NCI-H524 treated with DMSO at 0.1 percent for 48 hours (cell line): ENCODE results near the gene LOXL1.
A peak's percentile ranks its signal among the peaks of the same experiment; 100 is the strongest.
"Not testable (repeated sequence)": the region's sequence is repeated elsewhere in the genome, so short reads cannot be mapped to it uniquely, and the experiment has no call there.

Experiments used
- DNase-seq: peaks from one replicate; lab custom pipeline; 2025; lab: John Stamatoyannopoulos, UW

The LOXL1 gene

DNA sequence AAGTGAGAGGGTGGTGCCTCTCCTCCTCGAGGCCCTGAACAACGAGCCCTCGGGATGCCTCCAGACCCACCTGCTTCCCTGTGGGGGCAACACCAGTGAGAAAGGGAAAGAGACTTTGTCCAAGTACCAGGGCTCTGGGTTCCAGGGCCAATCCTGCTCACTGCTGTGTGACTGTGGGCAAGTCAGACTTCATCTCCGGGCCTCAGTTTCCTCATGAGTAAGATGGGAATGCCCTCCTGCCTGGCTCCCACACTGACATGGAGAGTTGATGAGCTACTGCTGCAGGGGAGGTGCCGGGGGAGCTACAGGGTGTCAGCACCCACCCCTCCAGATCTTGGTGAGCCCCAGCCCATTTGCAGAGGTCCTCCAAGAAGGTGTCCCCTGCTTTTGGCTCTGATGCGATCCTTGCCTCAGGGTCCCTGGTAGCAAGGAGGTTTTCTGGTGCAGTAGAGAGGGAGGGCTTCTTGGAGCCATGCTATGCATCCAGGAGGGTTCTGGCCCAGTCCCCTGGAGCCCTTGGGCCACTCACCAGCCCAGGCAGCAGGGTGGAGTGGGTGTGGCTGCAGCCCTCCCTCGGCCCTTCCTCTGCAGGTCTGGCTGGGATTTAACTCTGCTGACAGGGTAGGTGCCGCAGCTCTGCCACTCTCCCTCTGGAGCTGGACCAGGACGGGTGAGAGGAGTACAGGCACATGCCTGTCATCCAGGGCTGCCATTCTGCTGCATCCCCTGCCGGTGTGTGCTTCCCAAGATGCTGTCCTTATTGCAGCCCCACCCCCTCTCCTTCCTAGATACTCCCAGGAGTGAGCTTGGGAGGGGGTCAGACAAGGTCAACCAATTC lies 26.9 kb downstream of the LOXL1 start:
- DNase-seq, result no peak

DNA sequence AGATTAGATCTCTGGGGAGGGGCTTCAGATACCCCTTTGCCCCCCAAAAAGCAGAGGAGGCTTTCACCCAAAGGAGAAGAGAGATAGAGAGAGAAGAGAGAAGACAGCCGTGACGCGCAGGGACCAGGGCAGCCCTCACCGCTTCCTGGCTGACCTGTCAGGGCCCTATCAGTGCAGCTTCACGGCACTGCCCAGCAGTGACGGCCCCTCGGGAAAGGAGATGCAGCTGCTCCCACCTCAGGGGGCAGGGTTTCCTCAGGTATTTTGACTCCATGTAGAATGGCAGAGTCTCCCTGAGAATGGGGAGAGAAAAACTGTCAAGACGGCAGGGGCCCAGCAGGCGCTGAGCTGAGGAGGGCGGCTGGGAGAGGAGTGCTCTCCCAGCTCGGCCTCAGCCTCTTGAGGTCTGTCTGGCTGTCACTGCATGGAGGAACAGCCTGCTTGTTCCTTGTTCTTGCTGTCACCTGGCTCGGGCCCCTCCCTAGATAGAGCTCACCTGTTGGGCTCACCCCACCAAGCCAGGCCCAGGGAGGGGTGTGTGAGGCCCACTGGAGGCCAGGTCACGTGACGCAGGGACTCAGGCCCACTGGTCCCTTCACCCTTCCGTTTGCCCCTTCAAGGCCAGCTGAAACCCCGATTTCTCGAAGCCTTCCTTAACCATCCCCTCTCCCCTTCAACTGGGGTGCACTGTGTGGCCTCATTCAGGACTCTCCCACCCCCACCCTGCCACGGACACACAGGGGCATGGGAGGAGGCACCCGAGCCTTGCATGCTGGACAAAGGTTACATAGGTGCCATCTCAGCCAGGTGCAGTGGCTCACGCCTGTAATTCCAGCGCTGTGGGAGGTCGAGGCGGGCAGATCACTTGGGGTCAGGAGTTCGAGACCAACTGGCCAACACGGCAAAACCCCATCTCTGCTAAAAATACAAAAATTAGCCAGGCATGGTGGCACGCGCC lies 28.2 kb downstream of the LOXL1 start:
- DNase-seq, result no peak

DNA sequence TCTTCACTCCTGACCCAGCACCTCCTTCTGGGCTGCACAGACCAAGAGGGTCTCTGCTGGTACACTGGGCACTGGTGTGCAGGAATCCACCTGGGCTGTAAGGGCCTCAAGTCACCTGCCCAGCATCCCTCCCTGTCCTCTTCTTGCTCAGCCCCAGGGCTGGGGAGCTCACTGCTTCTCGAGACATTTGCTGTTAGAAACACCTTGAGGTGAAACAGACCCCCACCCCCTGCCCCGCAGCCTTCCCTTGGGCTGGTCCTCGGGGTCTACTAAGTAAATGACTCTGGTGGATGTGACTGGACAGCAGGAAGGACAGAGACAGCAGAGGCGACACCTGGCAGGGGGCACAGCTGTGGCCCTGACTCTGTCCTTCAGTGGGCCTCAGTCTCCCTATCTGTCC lies 29.1 kb downstream of the LOXL1 start:
- no peak for DNase-seq

DNA sequence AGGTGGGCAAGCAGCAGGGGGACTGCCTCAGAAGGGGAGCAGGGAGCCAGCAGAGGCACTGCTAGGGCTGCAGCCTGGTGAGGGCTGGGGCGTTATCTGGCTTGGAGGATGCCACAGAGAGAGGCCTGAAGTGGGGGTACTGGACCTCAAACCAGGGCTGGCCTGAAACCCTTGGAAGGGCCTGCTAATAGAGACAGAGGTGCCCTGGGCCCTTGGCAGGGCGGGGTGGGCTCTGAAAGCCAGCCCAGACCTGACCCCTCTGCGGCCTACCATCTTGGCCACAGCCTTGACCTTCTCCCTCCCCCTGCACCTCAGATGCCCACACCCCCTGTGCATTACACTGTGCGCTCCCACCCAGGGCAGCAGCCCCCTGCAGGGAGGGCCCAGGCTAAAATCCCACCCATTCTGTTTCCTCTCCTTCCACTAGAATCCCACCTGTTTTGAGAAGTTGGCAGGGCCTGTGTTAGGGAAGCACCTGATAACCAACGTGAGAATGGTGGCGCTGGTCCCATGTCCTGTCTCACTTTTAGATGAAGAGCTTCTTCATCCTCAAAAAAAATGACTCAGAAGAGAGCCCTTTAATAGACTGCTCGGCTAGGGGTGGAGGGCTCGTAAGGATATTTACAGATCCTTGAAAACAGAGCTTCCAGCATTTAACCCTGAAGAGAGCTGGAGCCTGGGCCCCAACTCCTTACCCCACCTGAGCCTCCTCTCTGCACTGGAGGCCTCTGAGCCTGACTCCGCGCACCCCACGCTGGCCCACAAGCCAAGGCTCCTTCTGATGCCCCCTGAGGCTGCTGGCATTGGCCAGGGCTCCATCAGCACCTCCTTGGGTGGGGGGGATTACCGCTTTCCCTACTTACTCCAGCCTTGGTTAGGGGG lies 29.8 kb downstream of the LOXL1 start:
- DNase-seq, result no peak

DNA sequence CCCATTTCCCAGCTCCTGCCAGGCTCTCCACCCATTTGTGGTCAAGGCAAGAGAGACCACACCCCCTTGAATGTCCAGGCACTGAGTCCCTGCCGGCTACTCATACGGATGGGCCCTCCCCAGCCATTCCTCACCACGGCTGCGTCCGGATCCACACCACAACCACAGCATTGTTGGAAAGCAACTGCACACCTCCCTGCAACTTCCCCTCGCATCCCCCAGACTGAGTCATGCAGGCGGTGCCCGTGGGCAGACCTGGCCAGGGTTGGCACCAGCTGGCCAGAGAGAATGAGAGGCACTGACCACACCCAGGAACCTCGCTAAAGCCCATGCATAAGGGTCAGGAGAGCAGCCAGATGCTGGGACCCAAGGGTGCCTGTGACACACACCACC lies 30.5 kb downstream of the LOXL1 start:
- no peak for DNase-seq

DNA sequence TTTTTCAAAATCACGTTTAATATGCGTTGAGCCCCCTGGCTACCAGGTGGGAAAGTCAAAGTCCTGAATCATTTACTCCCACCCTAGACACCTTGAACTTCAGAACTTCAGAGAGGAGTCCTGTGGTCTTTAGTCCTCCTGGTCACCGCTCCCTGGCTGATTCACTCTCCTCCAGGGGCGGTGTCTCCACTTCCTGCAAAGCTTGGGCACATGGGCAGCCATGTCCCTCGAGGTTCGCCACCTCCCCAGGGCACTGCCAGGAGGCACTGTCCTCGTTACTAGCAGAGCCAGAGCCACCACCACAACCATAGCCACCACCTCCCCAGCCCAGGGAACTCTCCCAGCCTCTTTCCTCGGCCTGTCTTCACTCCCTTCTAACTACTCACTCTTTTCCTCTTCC lies 31.0 kb downstream of the LOXL1 start:
- DNase-seq, result no peak

DNA sequence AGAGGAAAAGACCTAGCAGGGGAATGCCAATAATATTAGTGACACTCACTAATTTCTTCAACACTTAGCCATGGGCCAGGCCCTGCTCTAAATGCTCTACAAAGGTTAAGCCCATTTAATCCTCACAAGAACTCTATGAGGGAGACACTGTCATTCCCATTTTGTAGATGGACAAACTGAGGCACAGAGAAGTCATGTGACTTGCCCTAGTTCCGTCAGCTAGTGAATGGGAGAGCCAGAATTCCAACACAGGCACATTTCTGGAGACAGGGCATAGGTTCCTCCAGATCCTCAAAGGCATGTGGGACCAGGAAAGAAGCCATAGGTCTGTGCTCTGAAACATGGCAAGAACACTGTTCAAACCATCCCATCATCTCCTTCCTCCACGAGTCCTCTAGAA lies 31.5 kb downstream of the LOXL1 start:
- no peak for DNase-seq

DNA sequence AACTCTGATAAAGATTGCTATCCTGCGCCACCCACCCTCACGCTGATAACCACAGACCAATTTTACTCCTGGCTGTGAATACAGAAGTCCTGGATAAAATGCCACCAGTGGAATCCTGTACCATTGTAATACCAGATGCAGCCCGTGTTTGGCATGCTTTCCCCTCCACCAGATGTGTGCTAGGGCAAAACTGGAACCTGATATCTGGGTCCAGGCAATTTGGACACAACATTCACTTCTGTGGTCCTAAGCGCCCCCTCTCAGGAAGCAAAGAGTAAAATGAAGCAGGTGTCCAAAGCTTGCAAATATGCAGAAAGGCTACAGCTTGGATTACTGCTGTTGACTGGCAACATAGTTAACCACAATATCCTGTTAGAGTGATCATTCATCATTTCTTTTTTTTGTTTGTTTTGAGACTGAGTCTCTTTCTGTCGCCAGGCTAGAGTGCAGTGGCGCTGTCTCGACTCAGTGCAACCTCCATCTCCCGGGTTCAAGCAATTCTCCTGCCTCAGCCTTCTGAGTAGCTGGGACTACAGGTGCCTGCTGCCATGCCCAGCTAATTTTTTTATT lies 32.8 kb downstream of the LOXL1 start:
- peak; percentile 53 for DNase-seq

DNA sequence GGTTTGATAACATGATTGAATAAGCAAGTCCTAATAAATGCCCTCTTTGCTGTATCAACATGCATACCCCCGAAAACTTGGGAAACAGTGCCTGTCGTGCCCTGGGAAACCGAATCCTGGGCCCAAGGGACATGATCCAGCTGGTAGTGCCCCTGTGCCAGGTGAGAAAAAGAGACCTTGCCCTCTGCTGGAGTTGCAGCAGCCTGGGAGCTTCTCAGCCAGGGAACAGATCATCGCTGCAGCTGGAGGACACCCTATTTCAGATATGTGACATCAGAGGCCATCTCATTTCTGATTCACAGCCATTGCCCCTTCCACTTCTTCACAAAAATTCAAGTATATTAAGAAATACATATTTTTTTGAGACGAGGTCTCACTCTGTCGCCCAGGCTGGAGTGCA lies 33.5 kb downstream of the LOXL1 start:
- DNase-seq, result no peak

DNA sequence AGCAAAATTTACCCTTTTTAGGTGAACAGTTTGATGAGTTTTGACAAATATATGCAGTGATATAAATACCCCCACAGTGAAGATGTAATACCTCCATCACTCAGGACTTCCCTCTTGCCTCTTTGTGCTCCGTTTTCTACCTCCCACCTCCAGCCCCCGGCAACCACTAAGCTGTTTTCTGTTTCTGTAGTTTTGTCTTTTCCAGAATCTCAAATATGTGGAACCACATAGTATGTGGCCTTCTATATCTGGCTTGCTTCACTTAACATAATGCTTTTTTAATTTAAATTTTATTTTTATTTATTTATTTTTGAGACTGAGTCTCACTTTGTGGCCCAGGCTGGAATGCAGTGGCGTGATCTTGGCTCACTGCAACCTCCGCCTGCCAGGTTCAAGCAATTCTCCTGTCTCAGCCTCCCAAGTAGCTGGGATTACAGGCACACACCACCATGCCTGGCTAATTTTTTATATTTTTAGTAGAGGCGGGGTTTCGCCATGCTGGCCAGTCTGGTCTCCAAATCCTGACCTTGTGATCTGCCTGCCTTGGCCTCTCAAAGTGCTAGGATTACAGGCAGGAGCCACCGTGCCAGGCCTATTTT lies 34.3 kb downstream of the LOXL1 start:
- not testable (repeated sequence) for DNase-seq

DNA sequence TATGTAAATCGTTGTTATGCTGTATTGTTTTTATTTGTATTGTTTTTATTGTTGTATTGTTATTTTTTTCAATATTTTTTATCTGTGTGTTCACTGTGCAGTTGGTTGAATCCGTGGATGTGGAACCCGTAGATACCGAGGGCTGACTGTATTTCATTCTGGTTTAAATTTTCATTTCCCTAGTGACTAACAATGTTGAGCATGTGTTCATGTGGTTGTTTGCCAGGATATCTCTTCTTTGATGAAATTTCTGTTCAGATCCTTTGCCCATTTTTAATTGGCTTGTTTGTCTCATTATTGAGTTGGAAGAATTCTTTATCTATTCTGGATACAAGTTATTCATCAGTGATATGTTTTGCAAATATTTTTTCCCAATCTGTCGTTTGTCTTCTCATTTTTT lies 36.2 kb downstream of the LOXL1 start:
- no peak for DNase-seq

DNA sequence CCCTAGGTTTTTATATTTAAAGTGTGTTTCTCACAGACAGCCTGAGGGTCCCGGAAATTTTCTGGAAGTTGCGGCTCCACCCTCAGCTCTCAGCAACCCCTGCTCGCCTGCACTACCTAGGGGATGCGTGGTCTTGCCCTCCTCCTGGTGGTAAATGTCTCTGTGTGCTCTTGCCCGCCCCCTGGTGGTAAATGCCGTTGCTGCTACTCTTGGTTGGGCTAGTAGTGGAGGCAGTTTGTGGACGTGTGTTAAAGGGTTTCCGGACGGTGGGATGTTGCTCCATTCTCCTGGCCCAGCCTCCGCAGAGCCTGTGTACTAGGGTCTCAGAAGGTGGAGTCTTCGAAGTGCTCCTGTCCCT lies 38.5 kb downstream of the LOXL1 start:
- DNase-seq, result peak; percentile 66

DNA sequence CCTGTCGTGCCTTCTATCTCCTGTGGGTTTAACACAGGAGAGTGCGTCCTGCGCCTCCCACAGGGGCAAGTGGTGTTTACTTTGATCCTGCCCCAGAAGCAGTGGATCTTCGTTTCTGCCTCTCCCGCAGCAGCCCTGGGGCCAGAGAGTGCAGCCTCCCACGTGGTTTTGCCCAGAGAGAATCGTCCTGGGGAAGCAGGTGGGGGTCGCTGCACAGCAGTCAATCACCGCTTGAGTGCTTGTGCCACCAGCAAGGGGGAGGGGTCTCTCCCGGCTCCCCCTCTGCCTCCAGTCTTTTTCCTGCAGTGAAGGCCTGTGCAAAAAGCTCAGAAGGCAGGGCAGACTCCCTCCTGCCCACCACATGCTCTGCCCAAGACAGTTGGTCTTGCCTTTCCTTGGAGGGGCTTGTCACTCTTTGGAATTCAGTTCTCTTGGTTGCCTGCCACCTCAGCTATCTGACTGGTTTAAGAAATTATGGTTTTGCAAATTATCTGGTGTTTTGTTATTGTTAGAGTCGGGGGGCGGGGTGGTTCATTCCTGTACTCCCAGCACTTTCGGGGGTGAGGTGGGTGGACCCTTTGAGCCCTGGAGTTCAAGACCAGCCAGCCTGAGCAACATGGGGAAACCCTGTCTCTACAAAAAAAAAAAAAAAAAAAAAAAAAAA lies 39.0 kb downstream of the LOXL1 start:
- no peak for DNase-seq

DNA sequence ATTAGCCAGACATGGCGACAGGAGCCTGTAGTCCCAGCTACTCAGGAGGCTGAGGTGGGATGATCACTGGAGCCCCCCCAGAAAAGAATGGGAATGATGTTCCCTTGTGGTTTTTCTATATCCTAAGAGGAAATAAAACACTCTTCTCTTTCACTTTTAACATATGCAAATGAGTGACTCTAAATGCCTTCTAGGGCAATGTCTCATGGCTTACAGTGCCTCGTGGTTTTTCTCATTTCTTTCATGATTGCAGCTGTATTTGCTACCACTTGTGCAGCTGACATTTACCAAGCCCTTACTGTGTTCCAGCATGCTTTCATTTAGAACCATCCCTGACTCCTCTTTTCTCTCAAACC lies 39.5 kb downstream of the LOXL1 start:
- DNase-seq, result no peak

DNA sequence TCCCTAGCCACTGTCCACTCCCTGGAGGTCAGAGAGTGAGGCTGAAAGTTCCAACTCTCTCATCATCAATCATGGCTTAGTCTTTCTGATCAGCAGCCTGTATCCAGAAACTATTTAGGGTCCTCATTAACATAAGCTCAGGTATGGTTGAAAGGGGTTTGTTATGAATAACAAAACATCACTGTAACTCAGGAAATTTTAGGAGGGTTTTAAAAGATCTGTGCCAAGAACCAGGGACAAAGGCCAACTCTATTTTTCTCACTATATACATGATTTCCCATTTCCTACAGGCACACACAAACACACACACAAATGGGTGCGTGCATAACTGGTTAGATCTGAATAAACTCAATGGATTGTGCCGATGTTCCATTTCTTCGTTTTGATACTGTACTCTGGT lies 42.2 kb downstream of the LOXL1 start:
- DNase-seq, result no peak

DNA sequence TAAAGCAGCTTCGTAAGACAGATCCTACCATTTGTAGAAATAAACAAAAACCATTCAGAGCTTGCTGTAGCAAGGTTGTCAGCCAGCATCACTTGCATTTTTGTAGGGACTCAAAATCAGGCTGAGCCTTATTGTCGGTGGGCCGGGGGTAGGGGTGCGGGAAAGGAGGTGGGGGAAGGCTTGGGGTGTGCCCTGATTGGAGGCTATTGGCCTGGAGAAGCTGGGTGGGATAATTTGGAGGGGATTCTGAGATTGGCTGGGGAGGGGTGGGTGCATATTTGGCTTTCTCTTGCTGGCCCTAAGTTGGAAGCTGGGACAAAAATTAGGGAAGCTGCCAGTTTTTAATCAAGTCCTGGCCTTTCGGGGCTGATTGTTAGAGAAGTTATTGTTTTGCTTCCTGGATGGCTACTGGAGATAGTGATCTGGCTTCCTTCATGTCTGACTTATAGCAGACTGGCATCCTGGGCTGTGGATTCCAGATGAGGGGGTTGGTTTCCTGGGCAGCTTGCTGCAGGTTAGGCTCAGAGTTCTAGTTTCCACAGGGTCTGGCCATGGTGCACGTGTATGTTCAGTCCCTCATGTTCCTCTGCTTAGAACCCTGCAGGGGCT lies 43.0 kb downstream of the LOXL1 start:
- no peak for DNase-seq

DNA sequence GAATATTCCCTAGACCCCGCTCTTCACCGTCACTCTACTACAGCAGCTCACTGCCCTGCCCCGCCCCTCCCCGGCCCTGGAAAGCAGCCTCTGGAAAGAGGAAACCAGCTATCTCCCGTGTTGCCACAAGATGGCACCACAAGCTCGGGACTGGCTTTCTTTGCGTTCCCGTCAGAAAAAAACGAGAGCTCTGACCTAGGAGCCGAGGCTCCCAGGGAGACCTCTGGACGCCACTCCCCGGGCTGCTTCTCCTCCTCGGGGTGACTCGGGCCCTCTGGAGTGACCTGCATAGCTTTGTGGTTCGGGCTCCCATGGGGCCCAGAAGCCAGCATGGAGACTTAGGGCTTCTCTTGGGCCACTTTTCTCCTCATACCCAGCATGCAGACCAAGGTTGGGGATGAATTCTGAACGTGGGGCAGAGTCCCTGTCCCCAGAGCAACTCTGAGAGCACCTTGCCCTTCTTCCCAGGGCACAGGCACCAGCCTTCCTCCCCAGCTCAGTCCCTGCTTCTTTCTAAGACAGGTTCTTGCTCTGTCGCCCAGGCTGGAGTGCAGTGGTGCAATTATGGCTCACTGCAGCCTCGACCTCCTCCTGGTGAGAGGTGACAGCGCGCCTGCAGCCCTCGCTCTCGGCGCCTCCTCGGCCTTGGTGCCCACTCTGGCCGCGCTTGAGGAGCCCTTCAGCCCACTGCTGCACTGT lies 46.9 kb downstream of the LOXL1 start:
- DNase-seq, result peak; percentile 38

DNA sequence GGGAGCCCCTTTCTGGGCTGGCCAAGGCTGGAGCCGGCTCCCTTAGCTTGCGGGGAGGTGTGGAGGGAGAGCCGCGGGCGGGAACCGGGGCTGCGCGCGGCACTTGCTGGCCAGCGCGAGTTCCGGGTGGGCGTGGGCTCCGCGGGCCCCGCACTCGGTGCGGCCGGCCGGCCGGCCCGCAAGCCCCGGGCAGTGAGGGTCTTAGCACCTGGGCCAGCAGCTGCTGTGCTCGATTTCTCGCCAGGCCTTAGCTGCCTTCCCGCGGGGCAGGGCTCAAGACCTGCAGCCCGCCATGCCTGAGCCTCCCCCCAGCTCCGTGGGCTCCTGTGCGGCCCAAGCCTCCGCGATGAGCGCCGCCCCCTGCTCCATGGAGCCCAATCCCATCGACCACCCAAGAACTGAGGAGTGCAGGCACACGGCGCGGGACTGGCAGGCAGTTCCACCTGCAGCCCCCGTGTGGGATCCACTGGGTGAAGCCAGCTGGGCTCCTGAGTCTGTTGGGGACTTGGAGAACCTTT lies 47.5 kb downstream of the LOXL1 start:
- not testable (repeated sequence) for DNase-seq

DNA sequence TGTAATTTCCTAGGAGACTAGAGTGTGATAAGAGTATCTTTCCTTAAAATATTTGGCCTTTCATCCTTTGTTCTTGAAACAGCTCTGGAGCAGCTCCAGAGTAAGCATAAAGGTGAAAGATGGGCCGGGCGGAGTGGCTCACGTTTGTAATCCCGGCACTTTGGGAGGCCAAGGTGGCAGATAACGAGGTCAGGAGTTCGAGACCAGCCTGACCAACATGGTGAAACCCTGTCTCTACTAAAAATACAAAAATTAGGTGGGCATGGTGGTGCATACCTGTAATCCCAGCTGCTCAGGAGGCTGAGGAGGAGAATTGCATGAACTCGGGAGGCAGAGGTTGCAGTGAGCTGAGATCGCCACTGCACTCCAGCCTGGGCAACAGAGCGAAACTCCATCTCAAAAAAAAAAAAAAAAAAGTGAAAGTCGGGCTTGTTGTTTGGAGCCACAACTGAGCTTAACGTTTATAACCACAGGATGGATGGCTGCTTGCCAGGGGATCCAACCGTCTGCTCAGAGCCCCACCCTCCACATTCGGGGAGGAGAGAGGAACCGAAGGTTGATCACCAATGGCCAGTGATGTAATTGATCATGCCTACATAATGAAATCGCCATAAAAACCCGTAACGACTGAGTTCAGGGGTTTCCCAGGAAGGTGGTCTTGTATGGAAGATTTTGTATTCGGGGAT lies 49.3 kb downstream of the LOXL1 start:
- DNase-seq, result not testable (repeated sequence)
